ENCODE measurements around the gene FAM47B. TPM values are rescaled to one million over a fixed set of nuclear protein-coding genes. Genes with fewer than 3 reads are reported as not detected.

Gene FAM47B
- polyA plus RNA-seq, 1 of the 3 experiments (the other 2 are of a cell fraction) = not detected

DNA sequence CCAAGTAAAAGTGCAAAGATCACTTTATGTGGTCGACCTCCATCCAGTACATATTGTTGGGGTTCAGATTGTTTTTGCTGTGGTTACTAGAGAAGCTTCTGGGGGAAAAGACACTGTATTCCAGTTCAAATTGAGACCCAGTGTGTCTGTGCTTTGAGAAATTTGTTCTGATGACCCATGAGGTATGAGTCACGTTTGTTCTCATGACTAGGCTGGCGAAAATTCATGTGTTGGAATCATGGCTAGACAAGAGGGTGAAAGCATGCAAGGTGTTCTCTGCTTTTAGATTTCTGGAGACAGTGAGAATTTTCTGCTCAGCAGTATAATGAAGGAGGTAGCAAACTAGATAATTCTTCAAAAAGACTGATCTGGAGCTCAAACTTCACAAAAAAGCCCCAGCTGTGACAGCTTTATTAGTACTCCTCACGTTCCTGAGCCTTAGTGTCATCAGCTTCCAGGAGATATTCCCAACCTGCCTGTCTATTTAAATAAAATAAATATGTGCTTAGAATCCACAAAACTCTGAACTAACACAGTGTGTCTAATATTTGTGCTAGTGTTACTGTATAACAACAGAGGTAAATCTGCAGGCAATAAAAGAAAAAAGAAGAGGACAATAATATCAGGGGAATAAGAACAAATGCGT, 24.4 kb upstream of the FAM47B start (continued):
- no peak for TF ChIP-seq FOXJ3 (CRISPR knock-in tag; IDR thresholded peaks at IDR 0.05)
- no peak for TF ChIP-seq EZH2phosphoT487 (IDR thresholded peaks at IDR 0.05; ENCODE audit: borderline replicate concordance, low read depth)
- TF ChIP-seq GABPA (IDR thresholded peaks at IDR 0.05; ENCODE audit: low read depth) = no peak
- TF ChIP-seq, protein P1, sequence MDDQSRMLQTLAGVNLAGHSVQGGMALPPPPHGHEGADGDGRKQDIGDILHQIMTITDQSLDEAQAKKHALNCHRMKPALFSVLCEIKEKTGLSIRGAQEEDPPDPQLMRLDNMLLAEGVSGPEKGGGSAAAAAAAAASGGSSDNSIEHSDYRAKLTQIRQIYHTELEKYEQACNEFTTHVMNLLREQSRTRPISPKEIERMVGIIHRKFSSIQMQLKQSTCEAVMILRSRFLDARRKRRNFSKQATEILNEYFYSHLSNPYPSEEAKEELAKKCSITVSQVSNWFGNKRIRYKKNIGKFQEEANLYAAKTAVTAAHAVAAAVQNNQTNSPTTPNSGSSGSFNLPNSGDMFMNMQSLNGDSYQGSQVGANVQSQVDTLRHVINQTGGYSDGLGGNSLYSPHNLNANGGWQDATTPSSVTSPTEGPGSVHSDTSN (IDR thresholded peaks at IDR 0.05) = no peak

DNA sequence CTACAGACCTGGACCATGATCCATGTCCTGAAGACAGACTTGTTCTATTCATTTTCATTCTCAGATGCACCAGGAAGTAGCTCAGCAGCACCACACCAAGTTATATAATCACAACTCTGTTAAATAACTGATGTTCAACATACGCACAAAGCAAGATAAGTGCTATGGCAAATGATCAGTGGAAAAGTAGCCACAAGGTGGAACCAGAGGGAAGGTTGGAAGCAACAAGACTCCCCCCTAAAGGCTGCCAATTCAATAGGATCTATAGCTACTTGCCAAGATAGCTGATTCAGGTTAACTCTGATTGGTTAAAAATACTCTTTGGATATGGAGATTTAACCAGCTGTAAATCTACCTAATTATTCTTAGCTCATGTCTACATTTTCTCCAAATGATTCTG, 23.7 kb upstream of the FAM47B start:
- no peak overlapping the region for H3K27ac ChIP-seq (ENCODE audit: low read depth in 2 of 2, low read length in 1 of 2)
- H3K9me3 ChIP-seq = no peaks in the 10 kb centered on the region
- TF ChIP-seq TCF12 (IDR thresholded peaks at IDR 0.05) (no peak), TAF1 (IDR thresholded peaks at IDR 0.05; ENCODE audit: borderline replicate concordance, low read depth, low read length) (no peak), SMC3 (IDR thresholded peaks at IDR 0.05; ENCODE audit: low read depth, low read length) (peak; percentile 32; the same call in 1 of the 2 replicates), RAD21 (IDR thresholded peaks at IDR 0.05; ENCODE audit: low read length) (peak; percentile 37)
- TF ChIP-seq, protein P2, sequence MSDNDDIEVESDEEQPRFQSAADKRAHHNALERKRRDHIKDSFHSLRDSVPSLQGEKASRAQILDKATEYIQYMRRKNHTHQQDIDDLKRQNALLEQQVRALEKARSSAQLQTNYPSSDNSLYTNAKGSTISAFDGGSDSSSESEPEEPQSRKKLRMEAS (IDR thresholded peaks at IDR 0.05; ENCODE audit: low read depth) = no peak
- TF ChIP-seq, protein P3, sequence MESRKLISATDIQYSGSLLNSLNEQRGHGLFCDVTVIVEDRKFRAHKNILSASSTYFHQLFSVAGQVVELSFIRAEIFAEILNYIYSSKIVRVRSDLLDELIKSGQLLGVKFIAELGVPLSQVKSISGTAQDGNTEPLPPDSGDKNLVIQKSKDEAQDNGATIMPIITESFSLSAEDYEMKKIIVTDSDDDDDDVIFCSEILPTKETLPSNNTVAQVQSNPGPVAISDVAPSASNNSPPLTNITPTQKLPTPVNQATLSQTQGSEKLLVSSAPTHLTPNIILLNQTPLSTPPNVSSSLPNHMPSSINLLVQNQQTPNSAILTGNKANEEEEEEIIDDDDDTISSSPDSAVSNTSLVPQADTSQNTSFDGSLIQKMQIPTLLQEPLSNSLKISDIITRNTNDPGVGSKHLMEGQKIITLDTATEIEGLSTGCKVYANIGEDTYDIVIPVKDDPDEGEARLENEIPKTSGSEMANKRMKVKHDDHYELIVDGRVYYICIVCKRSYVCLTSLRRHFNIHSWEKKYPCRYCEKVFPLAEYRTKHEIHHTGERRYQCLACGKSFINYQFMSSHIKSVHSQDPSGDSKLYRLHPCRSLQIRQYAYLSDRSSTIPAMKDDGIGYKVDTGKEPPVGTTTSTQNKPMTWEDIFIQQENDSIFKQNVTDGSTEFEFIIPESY (IDR thresholded peaks at IDR 0.05; ENCODE audit: borderline replicate concordance, low read depth) = no peak
- TF ChIP-seq, protein P4, sequence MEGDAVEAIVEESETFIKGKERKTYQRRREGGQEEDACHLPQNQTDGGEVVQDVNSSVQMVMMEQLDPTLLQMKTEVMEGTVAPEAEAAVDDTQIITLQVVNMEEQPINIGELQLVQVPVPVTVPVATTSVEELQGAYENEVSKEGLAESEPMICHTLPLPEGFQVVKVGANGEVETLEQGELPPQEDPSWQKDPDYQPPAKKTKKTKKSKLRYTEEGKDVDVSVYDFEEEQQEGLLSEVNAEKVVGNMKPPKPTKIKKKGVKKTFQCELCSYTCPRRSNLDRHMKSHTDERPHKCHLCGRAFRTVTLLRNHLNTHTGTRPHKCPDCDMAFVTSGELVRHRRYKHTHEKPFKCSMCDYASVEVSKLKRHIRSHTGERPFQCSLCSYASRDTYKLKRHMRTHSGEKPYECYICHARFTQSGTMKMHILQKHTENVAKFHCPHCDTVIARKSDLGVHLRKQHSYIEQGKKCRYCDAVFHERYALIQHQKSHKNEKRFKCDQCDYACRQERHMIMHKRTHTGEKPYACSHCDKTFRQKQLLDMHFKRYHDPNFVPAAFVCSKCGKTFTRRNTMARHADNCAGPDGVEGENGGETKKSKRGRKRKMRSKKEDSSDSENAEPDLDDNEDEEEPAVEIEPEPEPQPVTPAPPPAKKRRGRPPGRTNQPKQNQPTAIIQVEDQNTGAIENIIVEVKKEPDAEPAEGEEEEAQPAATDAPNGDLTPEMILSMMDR (IDR thresholded peaks at IDR 0.05) = peak; percentile 63
- peaks cover 9% of the 10 kb centered on the region; the same call in 1 of the 2 replicates for H3K27me3 ChIP-seq (ENCODE audit: insufficient read depth)
- ChIA-PET POLR2A (no interaction called here), CTCF (interaction anchor here (1.2 kb wide), 1 partner anchor 18 kb away, joined by 5 read pairs; no protein-coding TSS in a partner anchor)
- no peak overlapping the region for H2AFZ ChIP-seq (ENCODE audit: low read depth)
- H3F3A ChIP-seq (replicated peaks; ENCODE audit: insufficient read depth) = no peaks in the 10 kb centered on the region
- H3K79me2 ChIP-seq (ENCODE audit: insufficient read depth) = no peaks in the 10 kb centered on the region
- no peaks in the 10 kb centered on the region for H3K9me2 ChIP-seq
- no peak overlapping the region for H3K9ac ChIP-seq
- 0% methylated on average over 1 of the region's 1 CpG for WGBS (ENCODE audit: low lambda C conversion rate)
- no peaks in the 10 kb centered on the region for H4K20me1 ChIP-seq (ENCODE audit: insufficient read depth)
- peak; percentile 12 for DNase-seq
- H3K4me3 ChIP-seq (ENCODE audit: low read depth in 2 of 2, low read length in 1 of 2) = no peak overlapping the region
- H3K4me1 ChIP-seq (ENCODE audit: control insufficient read depth in 1 of 2, insufficient read depth in 2 of 2, low read depth in 1 of 2, low read length in 1 of 2) = no peaks in the 10 kb centered on the region
- no peak overlapping the region for H3K4me2 ChIP-seq
- no peaks in the 10 kb centered on the region for H3K36me3 ChIP-seq (replicated peaks in 1 of 2; ENCODE audit: control insufficient read depth in 1 of 2, insufficient read depth in 2 of 2, low read length in 1 of 2)

Data from SK-N-SH (cell line).